K562 (cell line): ENCODE results near the gene ATOH8. TPM values are rescaled to one million over a fixed set of nuclear protein-coding genes. Genes with fewer than 3 reads are reported as not detected.

Source experiments
- CBFA2T3 ChIP-seq: fragments of 450-650 bp; IDR thresholded peaks from 2 replicates; pipeline ENCODE4 v1.6.1; 2017
- CBX3 ChIP-seq, 2 experiments: IDR thresholded peaks; 1 replicate in 1 of 2; 2 replicates in 1 of 2; pipeline ENCODE4 v1.6.1; 2012; ENCODE audit warnings: inconsistent platforms in 2 of 2, low read length in 2 of 2, borderline replicate concordance in 1 of 2, control low read depth in 1 of 2
- CXXC5 ChIP-seq: fragments of 250-450 bp; sonication (Bioruptor Pico); IDR thresholded peaks from 2 replicates; pipeline ENCODE4 v1.8.0; 2022; ENCODE audit warnings: inconsistent platforms, mild to moderate bottlenecking, moderate library complexity
- EP300 ChIP-seq: IDR thresholded peaks from 2 replicates; pipeline ENCODE4 v1.6.1; 2012; ENCODE audit warnings: low read length, improper control_type of control experiment
- FOXA1 ChIP-seq: fragments of 450-650 bp; IDR thresholded peaks from 2 replicates; pipeline ENCODE4 v1.6.1; 2016; ENCODE audit warnings: mild to moderate bottlenecking, borderline replicate concordance
- NR3C1 ChIP-seq: sonication (generic); formaldehyde crosslinking; IDR thresholded peaks from 2 replicates; pipeline ENCODE4 v1.8.1; 2022; ENCODE audit warnings: missing genetic modification reagents
- RCOR1 ChIP-seq, 2 experiments: IDR thresholded peaks; 2 replicates each; pipeline ENCODE4 v1.6.1; 2012; ENCODE audit warnings: low read depth in 2 of 2, low read length in 2 of 2, borderline replicate concordance in 1 of 2, improper control_type of control experiment in 1 of 2
- REST ChIP-seq, 2 experiments: fragments of 450-650 bp; formaldehyde crosslinking in 1 of 2; IDR thresholded peaks; 2 replicates each; pipeline versions ENCODE4 v1.4.0 to v1.6.1; 2014 to 2020; ENCODE audit warnings: mild to moderate bottlenecking in 2 of 2, borderline replicate concordance in 1 of 2, low read depth in 1 of 2
- SIN3B ChIP-seq: fragments of 450-650 bp; IDR thresholded peaks from 2 replicates; pipeline ENCODE4 v1.6.1; 2017; ENCODE audit warnings: low read depth, mild to moderate bottlenecking, moderate library complexity
- SMC3 ChIP-seq: conservative IDR thresholded peaks from 2 replicates; pipeline ENCODE4 v1.6.1; 2011; ENCODE audit warnings: low read depth, low read length, improper control_type of control experiment; ENCODE audit not compliant: insufficient read depth
- SOX6 ChIP-seq: fragments of 450-650 bp; IDR thresholded peaks from 2 replicates; pipeline ENCODE4 v1.6.1; 2014; ENCODE audit warnings: mild to moderate bottlenecking
- SPI1 ChIP-seq: IDR thresholded peaks from 2 replicates; pipeline ENCODE4 v1.6.1; 2011; ENCODE audit warnings: low read depth, low read length, control low read depth, borderline replicate concordance
- TAL1 ChIP-seq: fragments of 450-650 bp; IDR thresholded peaks from 2 replicates; pipeline ENCODE4 v1.6.1; 2016; ENCODE audit warnings: mild to moderate bottlenecking
- TCF3 ChIP-seq: sonication (generic); formaldehyde crosslinking; IDR thresholded peaks from 2 replicates; pipeline ENCODE4 v1.4.0; 2020; ENCODE audit warnings: mild to moderate bottlenecking, missing genetic modification reagents
- ZFPM2 ChIP-seq: fragments of 250-450 bp; sonication (Bioruptor Pico); IDR thresholded peaks from 2 replicates; pipeline ENCODE4 v1.5.1; 2022; ENCODE audit warnings: mild to moderate bottlenecking
- ZNF609 ChIP-seq: sonication (generic); formaldehyde crosslinking; IDR thresholded peaks from 2 replicates; pipeline ENCODE4 v1.8.1; 2023; ENCODE audit warnings: missing genetic modification reagents, mild to moderate bottlenecking, borderline replicate concordance
- ZSCAN32 ChIP-seq: fragments of 450-650 bp; formaldehyde crosslinking; IDR thresholded peaks from 2 replicates; pipeline ENCODE4 v1.4.0; 2020; ENCODE audit warnings: mild to moderate bottlenecking, moderate library complexity
- polyA plus RNA-seq, 8 experiments: library from polyadenylated mRNA; depleted of rRNA in 4 of 8; stranded (reverse) in 5 of 8; unstranded in 3 of 8; fragments of >200 nt; fragmentation: Nextera tagmentation in 2 of 8; fragmentation: Illumina TruSeq in 1 of 8; extraction: Ambion mirVana in 2 of 8; extraction: Trizol in 1 of 8; gene quantifications; 2 replicates each; pipeline versions ENCODE4 v1.2.1 to v1.2.3, GENCODE V29; 2011 to 2014; ENCODE audit warnings: inconsistent platforms in 1 of 8, missing spikeins in 1 of 8
- total RNA-seq, 7 experiments: library from RNA; depleted of rRNA in 6 of 7; stranded (reverse); fragments of >200 nt in 6 of 7; fragmentation: Illumina TruSeq in 2 of 7; extraction: Trizol in 2 of 7; gene quantifications; 2 replicates each; pipeline versions ENCODE4 v1.2.1 to v1.2.3, GENCODE V29; 2011 to 2021; ENCODE audit warnings: low replicate concordance in 1 of 7

The ATOH8 gene
- total and polyA plus RNA-seq, 9 of the 15 experiments (the other 6 are each of a cell fraction or from before 2014, with no cell fraction given), result not detected

- TF ChIP-seq REST (IDR thresholded peaks at IDR 0.05; ENCODE audit: borderline replicate concordance), result peak; percentile 64; the same call in 1 of the 2 replicates
- TF ChIP-seq REST (CRISPR knock-in tag; IDR thresholded peaks at IDR 0.05; ENCODE audit: low read depth), result no peak
- TF ChIP-seq CBX3 (IDR thresholded peaks at IDR 0.05; ENCODE audit: borderline replicate concordance in 1 of 2, low read length in 2 of 2), result peak in 1 of 2 experiments; percentile 40; a peak in 1 of 3 replicates
- TF ChIP-seq CBFA2T3, result no peak
- TF ChIP-seq TCF3, result no peak
- TF ChIP-seq ZFPM2, result no peak
- no peak for TF ChIP-seq SPI1
- peak; percentile 65; the same call in 1 of the 2 replicates for TF ChIP-seq FOXA1
- TF ChIP-seq SIN3B, result no peak
- TF ChIP-seq ZNF609 (CRISPR knock-in tag), result no peak
- TF ChIP-seq SOX6, result peak; percentile 63; the same call in 1 of the 2 replicates
- TF ChIP-seq ZSCAN32 (CRISPR knock-in tag), result no peak
- 0 out of 2 replicates have a peak, but pooled peaks have one; percentile 9 for TF ChIP-seq TAL1
- TF ChIP-seq NR3C1 (CRISPR knock-in tag), result no peak
- TF ChIP-seq RCOR1 (IDR thresholded peaks at IDR 0.05; ENCODE audit: borderline replicate concordance in 1 of 2, low read depth in 2 of 2, low read length in 2 of 2), result peak in 1 of 2 experiments; percentile 60; a peak in 1 of 4 replicates
- peak; percentile 61; the same call in 1 of the 2 replicates for TF ChIP-seq SMC3
- 0 out of 2 replicates have a peak, but pooled peaks have one; percentile 10 for TF ChIP-seq EP300
- TF ChIP-seq CXXC5 (CRISPR knock-in tag), result peak; percentile 77
These were observed 46.5 kb upstream of the ATOH8 start (continued) for GRCh38 chr2:85707304-85707703.
